Coronary artery (tissue), 2 donors: ENCODE results near the gene ARHGEF12.

Experiments used
- DNase-seq: peaks from one replicate; pipeline ENCODE4 v3.0.0-alpha.2; 2017; ENCODE audit warnings: low spot score
- H3K27ac ChIP-seq, 2 donors: fragments of 200-600 bp; sonication (generic); one replicate each; pipeline ENCODE4 v1.5.1; 2016 to 2019
- H3K4me3 ChIP-seq: fragments of 200-600 bp; sonication (generic); 2 replicates; pipeline ENCODE4 v1.5.1; 2016; ENCODE audit warnings: mild to moderate bottlenecking, moderate library complexity
- TF ChIP-seq, protein P1 (sequence below): fragments of 200-600 bp; sonication (generic); IDR thresholded peaks from one replicate; pipeline ENCODE4 v1.5.1; 2019; ENCODE audit warnings: antibody characterized with exemption

Gene ARHGEF12

DNA sequence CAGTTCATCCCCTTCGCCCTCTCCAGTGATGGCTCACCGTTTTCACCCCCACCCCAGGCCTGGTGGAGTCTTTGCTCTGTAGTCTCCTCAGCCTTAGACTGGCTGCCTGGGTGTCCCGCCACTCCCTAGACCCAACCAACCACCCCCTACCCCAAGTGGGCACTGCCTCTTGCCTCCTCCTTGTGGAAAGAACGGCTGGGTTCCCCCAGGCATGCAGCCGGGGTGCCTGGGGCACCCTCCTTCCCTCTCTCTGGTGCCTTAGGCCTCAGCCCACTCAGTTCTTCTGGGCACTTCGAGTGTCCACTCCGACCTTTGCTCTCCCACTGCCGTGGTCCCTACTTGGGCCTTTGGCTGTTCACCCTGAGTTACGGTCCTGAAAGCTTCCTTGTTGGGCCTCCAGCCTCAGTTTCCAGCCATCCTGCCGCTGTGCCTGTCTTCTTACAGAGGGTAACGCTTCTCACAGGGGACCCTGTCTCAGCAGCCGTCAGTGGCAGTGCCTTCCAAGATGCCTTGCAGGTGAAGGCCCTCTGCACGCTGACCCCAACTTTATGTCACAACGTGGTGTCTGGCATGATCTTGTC lies 178.4 kb downstream of the ARHGEF12 start:
- TF ChIP-seq, protein P1, sequence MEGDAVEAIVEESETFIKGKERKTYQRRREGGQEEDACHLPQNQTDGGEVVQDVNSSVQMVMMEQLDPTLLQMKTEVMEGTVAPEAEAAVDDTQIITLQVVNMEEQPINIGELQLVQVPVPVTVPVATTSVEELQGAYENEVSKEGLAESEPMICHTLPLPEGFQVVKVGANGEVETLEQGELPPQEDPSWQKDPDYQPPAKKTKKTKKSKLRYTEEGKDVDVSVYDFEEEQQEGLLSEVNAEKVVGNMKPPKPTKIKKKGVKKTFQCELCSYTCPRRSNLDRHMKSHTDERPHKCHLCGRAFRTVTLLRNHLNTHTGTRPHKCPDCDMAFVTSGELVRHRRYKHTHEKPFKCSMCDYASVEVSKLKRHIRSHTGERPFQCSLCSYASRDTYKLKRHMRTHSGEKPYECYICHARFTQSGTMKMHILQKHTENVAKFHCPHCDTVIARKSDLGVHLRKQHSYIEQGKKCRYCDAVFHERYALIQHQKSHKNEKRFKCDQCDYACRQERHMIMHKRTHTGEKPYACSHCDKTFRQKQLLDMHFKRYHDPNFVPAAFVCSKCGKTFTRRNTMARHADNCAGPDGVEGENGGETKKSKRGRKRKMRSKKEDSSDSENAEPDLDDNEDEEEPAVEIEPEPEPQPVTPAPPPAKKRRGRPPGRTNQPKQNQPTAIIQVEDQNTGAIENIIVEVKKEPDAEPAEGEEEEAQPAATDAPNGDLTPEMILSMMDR: no peak
- DNase-seq: no peak
- H3K27ac ChIP-seq: no peak overlapping the region
- H3K4me3 ChIP-seq: no peak overlapping the region

DNA sequence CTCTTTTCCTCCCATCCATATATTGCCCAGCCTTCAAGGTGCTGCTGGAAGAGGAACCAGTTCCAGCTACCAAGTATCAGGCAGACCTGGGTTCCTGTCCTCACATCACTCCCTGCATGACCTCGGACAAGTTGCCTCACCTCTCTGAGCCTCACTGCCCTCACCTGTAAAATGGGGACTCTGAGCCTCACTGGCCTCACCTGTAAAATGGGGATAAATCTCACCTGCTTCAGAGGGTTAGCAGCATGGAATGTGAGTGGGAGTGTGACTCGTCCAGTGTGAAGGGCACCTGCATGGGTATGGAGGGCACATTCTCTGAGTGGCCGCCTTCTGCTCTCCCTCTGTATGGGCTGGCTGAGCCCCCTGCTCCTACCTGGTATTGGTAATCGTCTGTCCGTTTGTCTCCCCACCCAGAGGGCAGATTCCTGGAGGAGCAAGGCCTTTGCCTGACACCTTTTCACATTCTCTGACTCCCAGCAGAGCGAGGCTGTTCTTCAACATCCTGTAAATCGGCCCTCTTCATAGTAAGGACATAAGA lies 179.0 kb downstream of the ARHGEF12 start:
- TF ChIP-seq, protein P1: no peak
- DNase-seq: no peak
- Histone ChIP-seq H3K27ac (no peak overlapping the region), H3K4me3 (no peak overlapping the region)

DNA sequence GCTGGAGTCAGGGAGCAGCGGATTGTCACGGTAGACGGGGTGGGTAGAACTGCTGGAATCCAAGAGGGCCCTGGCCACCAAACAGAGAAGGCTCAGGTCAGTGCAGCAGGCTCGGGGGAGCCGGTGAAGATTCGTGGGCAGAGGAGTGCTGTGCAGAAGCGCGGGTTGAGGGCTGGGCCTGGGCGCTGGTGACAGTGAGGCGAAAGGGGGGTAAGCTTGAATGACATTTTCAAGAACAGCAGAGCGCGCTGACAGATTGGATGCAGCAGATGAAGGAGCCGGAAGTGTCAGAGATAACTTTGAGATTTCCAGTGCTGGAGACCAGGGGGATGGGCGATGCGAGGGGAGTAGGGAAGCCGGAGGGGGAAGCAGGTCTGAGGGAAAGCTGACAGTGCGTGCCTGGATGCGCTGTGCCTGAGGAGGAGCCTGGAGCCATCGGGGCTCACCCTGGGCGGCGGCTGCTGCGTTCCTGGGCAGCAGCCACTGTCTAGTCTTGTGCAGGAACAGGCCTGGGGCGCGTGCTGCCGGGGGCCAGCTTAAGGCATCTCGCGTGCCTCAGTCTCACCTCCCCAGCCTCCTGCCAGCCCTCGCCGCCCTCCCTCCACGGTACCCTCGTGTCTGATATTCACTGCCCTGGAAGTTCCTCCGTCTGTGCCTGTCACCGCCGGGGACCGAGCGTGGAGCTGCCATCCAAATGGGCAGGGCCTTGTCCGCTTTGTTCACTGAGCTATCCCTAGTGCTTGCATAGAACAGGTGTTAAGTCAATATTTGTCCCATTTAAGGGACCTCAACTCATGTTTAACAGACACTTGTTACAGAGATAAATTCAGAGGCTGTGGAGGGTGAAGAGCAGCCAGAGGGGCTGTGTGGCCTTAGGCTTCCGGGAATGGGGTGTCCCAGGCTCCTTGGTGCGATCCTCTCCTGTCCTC lies 180.5 kb downstream of the ARHGEF12 start:
- no peak overlapping the region for H3K27ac ChIP-seq
- TF ChIP-seq, protein P1: no peak
- no peak overlapping the region for H3K4me3 ChIP-seq
- DNase-seq: no peak

DNA sequence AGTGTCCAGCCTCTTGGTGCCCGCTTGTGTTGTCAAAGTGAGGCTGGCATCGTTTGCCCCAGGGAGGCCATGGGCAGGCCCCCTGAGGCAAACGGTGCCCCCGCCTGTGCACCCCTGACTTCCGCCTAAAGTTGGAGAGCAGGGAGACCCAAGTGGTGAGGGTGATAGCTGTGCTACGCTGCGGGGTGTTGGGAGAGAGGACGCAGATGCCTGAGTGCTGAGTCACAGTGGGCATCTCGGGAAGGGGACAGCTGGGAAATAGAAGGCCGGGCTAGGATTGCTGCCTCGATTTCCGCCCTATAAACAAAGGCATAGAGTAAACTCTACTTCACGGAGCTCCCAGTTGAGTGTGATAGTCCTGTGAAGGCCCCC lies 181.2 kb downstream of the ARHGEF12 start:
- no peak overlapping the region for H3K27ac ChIP-seq
- DNase-seq: no peak
- no peak overlapping the region for H3K4me3 ChIP-seq
- TF ChIP-seq, protein P1: no peak

DNA sequence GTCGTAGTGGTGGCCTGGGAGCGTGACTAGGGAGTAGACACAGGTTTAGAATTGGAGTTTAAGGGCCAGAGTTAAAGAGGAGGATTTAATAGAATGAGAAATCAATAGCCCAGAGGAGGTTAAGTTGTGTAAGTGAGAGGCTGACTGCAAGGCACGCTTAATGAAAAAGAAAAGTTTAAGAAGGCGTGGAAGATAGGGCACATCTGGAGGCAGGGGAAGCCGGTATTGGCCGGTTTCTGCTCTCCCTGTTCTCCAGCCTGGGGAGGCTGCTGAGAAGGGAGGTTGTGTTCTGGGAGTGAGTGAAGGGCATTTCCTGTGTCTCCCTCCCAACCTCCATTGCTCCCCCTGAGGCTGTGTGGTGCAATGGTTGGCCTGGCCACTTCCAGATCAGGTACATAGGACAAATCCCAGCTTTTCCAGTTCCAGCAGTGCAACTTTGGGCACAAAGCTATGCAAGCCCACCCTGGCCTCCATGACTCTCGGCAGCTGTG lies 181.6 kb downstream of the ARHGEF12 start:
- DNase-seq: no peak
- Histone ChIP-seq H3K4me3 (no peak overlapping the region), H3K27ac (no peak overlapping the region)
- TF ChIP-seq, protein P1: no peak

DNA sequence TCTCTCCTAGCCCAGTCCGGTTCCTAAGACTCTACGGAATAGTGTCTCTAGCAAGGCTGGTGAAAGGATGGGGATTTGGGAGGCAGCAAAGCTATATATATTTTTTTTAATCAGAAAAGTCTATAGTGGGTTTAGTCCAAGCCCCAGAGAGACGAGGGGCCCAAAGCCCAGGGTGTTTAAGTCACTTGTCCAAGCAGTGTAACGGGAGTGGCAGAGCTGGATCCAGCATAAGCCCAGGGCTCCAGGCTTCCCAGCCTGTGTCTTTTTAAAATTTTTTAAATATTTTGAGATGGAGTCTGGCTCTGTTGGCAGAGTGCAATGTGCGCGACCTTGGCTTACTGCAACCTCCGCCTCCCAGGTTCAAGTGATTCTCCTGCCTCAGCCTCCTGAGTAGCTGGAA lies 182.1 kb downstream of the ARHGEF12 start:
- Histone ChIP-seq H3K27ac (no peak overlapping the region), H3K4me3 (no peak overlapping the region)
- no peak for DNase-seq
- TF ChIP-seq, protein P1: no peak
